WTC11 (cell line): ENCODE results near the gene RUSC2.

Experiments used
- CREM ChIP-seq: sonication (generic); formaldehyde crosslinking; IDR thresholded peaks from 2 replicates; pipeline ENCODE4 v1.8.1; 2022; ENCODE audit warnings: mild to moderate bottlenecking, missing genetic modification reagents, moderate library complexity
- ELF4 ChIP-seq: sonication (generic); formaldehyde crosslinking; IDR thresholded peaks from 2 replicates; pipeline ENCODE4 v1.8.1; 2022; ENCODE audit warnings: low read depth, mild to moderate bottlenecking, moderate library complexity, missing genetic modification reagents
- FOXJ3 ChIP-seq: sonication (generic); formaldehyde crosslinking; IDR thresholded peaks from 2 replicates; pipeline ENCODE4 v1.9.0; 2021; ENCODE audit warnings: missing genetic modification reagents, mild to moderate bottlenecking, borderline replicate concordance
- IRF2 ChIP-seq: sonication (generic); formaldehyde crosslinking; IDR thresholded peaks from 2 replicates; pipeline ENCODE4 v1.8.0; 2022; ENCODE audit warnings: low read depth, missing genetic modification reagents, borderline replicate concordance
- NFATC4 ChIP-seq: fragments of 250-450 bp; sonication (Bioruptor Pico); IDR thresholded peaks from 2 replicates; pipeline ENCODE4 v1.9.0; 2021; ENCODE audit warnings: mild to moderate bottlenecking
- ZNF121 ChIP-seq: sonication (generic); formaldehyde crosslinking; IDR thresholded peaks from 2 replicates; pipeline ENCODE4 v1.8.0; 2023; ENCODE audit warnings: missing genetic modification reagents
- TF ChIP-seq, protein P1 (sequence below): sonication (generic); formaldehyde crosslinking; IDR thresholded peaks from 2 replicates; pipeline ENCODE4 v1.8.0; 2022; ENCODE audit warnings: mild to moderate bottlenecking, missing genetic modification reagents
- TF ChIP-seq, protein P2 (sequence below): fragments of 200-600 bp; IDR thresholded peaks from 2 replicates; pipeline ENCODE4 v1.8.0; 2022; ENCODE audit warnings: antibody characterized with exemption
- TF ChIP-seq, protein P3 (sequence below): fragments of 250-450 bp; sonication (Bioruptor Pico); IDR thresholded peaks from 2 replicates; pipeline ENCODE4 v1.9.0; 2021; ENCODE audit warnings: moderate library complexity, mild to moderate bottlenecking, inconsistent platforms, borderline replicate concordance
- TF ChIP-seq, protein P4 (sequence below): fragments of 250-450 bp; sonication (Bioruptor Pico); conservative IDR thresholded peaks from 2 replicates; pipeline ENCODE4 v1.9.0; 2021; ENCODE audit warnings: mild to moderate bottlenecking
- TF ChIP-seq, protein P5 (sequence below): sonication (generic); formaldehyde crosslinking; IDR thresholded peaks from 2 replicates; pipeline ENCODE4 v1.8.1; 2023; ENCODE audit warnings: mild to moderate bottlenecking, missing genetic modification reagents, moderate library complexity
- TF ChIP-seq, protein P6 (sequence below): sonication (generic); formaldehyde crosslinking; IDR thresholded peaks from 2 replicates; pipeline ENCODE4 v1.8.1; 2022; ENCODE audit warnings: mild to moderate bottlenecking, moderate library complexity, missing genetic modification reagents

DNA sequence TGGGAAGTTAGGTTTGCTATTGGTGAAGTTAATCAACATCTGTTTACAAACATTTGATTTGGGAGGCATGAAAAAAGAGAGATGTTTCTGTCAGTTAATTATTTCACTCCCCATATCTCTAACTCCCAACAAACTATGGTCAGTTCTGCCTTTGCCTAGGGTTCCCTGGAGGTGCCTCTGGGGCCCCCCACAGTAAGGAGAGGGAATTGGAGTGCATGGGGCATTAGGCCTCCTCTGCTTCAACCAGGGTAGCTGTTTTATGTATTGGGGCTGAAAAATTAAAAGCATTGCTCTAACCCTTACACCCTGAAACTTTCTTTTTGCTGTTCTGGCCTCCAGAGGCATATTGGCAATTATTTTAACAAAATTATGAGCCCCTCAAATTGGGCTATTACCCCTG lies 32.3 kb downstream of the RUSC2 start:
- TF ChIP-seq ZNF121 (CRISPR knock-in tag) (no peak), IRF2 (CRISPR knock-in tag) (no peak), CREM (no peak), NFATC4 (CRISPR knock-in tag) (no peak), FOXJ3 (CRISPR knock-in tag) (no peak), ELF4 (CRISPR knock-in tag) (no peak)
- TF ChIP-seq, protein P1, sequence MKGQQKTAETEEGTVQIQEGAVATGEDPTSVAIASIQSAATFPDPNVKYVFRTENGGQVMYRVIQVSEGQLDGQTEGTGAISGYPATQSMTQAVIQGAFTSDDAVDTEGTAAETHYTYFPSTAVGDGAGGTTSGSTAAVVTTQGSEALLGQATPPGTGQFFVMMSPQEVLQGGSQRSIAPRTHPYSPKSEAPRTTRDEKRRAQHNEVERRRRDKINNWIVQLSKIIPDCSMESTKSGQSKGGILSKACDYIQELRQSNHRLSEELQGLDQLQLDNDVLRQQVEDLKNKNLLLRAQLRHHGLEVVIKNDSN, result no peak
- TF ChIP-seq, protein P2, sequence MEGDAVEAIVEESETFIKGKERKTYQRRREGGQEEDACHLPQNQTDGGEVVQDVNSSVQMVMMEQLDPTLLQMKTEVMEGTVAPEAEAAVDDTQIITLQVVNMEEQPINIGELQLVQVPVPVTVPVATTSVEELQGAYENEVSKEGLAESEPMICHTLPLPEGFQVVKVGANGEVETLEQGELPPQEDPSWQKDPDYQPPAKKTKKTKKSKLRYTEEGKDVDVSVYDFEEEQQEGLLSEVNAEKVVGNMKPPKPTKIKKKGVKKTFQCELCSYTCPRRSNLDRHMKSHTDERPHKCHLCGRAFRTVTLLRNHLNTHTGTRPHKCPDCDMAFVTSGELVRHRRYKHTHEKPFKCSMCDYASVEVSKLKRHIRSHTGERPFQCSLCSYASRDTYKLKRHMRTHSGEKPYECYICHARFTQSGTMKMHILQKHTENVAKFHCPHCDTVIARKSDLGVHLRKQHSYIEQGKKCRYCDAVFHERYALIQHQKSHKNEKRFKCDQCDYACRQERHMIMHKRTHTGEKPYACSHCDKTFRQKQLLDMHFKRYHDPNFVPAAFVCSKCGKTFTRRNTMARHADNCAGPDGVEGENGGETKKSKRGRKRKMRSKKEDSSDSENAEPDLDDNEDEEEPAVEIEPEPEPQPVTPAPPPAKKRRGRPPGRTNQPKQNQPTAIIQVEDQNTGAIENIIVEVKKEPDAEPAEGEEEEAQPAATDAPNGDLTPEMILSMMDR, result no peak
- TF ChIP-seq, protein P3, sequence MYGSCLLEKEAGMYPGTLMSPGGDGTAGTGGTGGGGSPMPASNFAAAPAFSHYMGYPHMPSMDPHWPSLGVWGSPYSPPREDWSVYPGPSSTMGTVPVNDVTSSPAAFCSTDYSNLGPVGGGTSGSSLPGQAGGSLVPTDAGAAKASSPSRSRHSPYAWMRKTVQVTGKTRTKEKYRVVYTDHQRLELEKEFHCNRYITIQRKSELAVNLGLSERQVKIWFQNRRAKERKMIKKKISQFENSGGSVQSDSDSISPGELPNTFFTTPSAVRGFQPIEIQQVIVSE (CRISPR knock-in tag), result no peak
- TF ChIP-seq, protein P4, sequence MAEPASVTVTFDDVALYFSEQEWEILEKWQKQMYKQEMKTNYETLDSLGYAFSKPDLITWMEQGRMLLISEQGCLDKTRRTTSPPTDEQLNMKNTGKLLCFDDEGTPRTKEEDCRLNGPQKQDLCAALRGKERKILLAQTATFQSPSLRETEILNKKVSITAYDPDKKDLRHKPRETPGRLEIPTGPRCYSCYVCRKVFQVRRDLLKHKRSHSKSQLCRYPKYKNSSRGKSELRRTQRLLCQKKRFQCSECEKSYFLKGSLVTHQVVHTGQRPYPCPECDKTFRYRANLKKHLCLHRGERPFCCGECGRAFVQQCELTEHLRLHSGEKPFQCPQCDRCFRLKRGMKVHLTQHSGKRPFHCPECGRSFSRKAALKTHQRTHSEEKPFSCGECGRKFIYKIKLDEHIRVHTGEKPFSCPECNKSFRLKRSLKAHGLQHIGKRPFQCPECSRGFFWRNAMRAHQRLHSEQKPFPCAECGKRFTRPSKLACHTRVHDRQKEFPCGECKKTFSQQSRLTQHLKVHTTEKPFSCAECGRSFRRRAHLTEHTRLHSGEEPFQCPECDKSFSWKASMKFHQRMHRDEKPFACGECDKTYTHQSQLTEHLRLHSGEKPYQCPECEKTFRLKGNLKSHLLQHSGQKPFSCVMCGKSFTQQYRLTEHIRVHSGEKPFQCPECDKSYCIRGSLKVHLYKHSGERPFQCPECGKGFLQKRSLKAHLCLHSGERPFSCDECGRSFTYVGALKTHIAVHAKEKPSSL (CRISPR knock-in tag), result no peak
- TF ChIP-seq, protein P5, sequence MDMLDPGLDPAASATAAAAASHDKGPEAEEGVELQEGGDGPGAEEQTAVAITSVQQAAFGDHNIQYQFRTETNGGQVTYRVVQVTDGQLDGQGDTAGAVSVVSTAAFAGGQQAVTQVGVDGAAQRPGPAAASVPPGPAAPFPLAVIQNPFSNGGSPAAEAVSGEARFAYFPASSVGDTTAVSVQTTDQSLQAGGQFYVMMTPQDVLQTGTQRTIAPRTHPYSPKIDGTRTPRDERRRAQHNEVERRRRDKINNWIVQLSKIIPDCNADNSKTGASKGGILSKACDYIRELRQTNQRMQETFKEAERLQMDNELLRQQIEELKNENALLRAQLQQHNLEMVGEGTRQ, result no peak
- TF ChIP-seq, protein P6, sequence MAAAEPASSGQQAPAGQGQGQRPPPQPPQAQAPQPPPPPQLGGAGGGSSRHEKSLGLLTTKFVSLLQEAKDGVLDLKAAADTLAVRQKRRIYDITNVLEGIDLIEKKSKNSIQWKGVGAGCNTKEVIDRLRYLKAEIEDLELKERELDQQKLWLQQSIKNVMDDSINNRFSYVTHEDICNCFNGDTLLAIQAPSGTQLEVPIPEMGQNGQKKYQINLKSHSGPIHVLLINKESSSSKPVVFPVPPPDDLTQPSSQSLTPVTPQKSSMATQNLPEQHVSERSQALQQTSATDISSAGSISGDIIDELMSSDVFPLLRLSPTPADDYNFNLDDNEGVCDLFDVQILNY (CRISPR knock-in tag), result no peak
